Measurements from ENCODE around the gene ACBD6. TPM values are rescaled to one million over a fixed set of nuclear protein-coding genes. Genes with fewer than 3 reads are reported as not detected.

ACBD6 gene
- total and polyA plus RNA-seq, 5 donors from 2014 or later: 23.4 to 34.9 (median 25.5) TPM

DNA sequence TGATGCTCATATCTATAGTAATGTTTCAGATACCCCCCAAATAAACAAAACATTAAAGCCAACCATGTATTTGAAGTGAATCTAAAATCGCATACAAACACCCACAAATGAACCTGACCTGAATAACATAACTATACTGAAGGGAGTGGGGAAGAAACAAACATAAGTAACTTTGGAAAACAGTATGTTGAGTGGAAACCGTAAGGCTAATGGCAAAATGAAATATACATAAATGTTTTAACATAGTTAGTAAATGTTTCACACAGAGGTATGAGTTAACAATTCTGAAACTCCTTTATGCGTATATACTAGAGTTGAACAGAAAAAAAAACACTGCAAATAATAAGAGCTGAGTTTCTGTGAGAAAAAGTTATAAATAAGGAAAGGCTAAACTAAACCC lies 125.6 kb downstream of the ACBD6 start:
- H3K27me3 ChIP-seq (ENCODE audit: control insufficient read depth, insufficient read depth, low read length): no peaks in the 10 kb centered on the region
- H3K4me1 ChIP-seq (ENCODE audit: control insufficient read depth, insufficient read depth, low read length, poor library complexity, severe bottlenecking): no peaks in the 10 kb centered on the region
- DNase-seq: no peak
- peaks cover 6% of the 10 kb centered on the region for H3K36me3 ChIP-seq (ENCODE audit: control insufficient read depth, insufficient read depth, low read length)
- Mint-ChIP-seq H3K36me3 (peaks cover 29% of the 10 kb centered on the region), H3K27ac (no peak overlapping the region), H3K4me1 (peaks cover 0 to 15% (median 9%) of the 10 kb centered on the region in 4 donors), H3K4me3 (no peak overlapping the region), H3K9me3 (peaks cover 0 to 38% (median 22%) of the 10 kb centered on the region in 7 donors), H3K27me3 (peaks cover 4% of the 10 kb centered on the region)
- no peak overlapping the region for H3K4me3 ChIP-seq (ENCODE audit: low read depth, low read length)
- H3K9me3 ChIP-seq (ENCODE audit: control insufficient read depth in 2 of 2, low read length in 2 of 2): peaks cover 25 to 29% of the 10 kb centered on the region in 2 experiments
- ATAC-seq (ENCODE audit: low read depth in 2 of 2): no peak
- H3K27ac ChIP-seq (ENCODE audit: insufficient read depth, low read length, poor library complexity, severe bottlenecking): no peak overlapping the region

DNA sequence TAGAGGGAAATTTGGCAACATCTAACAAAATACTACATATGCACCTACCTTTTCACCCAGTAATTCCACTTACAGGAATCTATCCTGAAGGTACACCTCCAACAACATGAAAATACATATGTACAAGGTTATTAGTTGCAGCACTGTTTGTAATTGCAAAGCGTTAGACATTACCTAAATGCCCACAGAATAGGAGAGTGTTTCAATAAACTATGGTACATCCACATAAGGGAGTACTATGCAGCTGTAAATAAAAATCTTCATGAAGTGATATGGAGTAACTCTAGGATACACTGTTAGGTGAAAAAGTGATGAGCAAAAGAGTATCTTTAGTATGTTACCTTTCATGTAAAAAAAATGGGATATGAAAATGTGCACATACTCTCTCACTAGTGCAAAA lies 126.1 kb downstream of the ACBD6 start:
- peaks cover 24 to 29% of the 10 kb centered on the region in 2 experiments for H3K9me3 ChIP-seq (ENCODE audit: control insufficient read depth in 2 of 2, low read length in 2 of 2)
- H3K4me1 Mint-ChIP-seq: peaks cover 0 to 15% (median 12%) of the 10 kb centered on the region in 4 donors
- peaks cover 28% of the 10 kb centered on the region for H3K36me3 Mint-ChIP-seq
- no peaks in the 10 kb centered on the region for H3K4me1 ChIP-seq (ENCODE audit: control insufficient read depth, insufficient read depth, low read length, poor library complexity, severe bottlenecking)
- H3K4me3 ChIP-seq (ENCODE audit: low read depth, low read length): no peak overlapping the region
- H3K27ac ChIP-seq (ENCODE audit: insufficient read depth, low read length, poor library complexity, severe bottlenecking): no peak overlapping the region
- ATAC-seq (ENCODE audit: low read depth in 2 of 2): no peak
- no peaks in the 10 kb centered on the region for H3K27me3 ChIP-seq (ENCODE audit: control insufficient read depth, insufficient read depth, low read length)
- peaks cover 4% of the 10 kb centered on the region for H3K27me3 Mint-ChIP-seq
- no peak for DNase-seq
- H3K27ac Mint-ChIP-seq: no peak overlapping the region
- peaks cover 6% of the 10 kb centered on the region for H3K36me3 ChIP-seq (ENCODE audit: control insufficient read depth, insufficient read depth, low read length)
- no peak overlapping the region for H3K4me3 Mint-ChIP-seq
- peaks cover 0 to 35% (median 20%) of the 10 kb centered on the region in 7 donors for H3K9me3 Mint-ChIP-seq

DNA sequence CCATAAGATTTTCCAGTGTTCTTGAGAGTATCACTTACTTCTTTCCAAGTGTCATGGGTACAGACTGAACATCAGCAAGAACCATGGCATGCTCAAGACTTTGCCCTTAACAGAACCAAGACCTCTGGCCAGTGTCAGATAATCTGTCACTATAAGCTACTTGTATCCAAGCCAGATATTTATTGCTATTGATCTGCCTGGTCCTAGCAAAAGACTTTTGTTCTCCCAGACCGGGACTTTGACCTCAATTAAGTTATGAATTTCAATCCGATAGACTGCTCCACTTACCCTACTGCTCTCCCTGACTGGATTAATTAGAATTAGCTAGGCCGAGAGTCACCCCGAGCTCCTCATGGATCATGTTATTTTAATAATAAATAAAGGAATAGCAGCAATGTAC lies 129.6 kb downstream of the ACBD6 start:
- Histone ChIP-seq H3K27me3 (ENCODE audit: control insufficient read depth, insufficient read depth, low read length) (no peaks in the 10 kb centered on the region), H3K36me3 (ENCODE audit: control insufficient read depth, insufficient read depth, low read length) (peaks cover 7% of the 10 kb centered on the region), H3K4me3 (ENCODE audit: low read depth, low read length) (no peak overlapping the region), H3K4me1 (ENCODE audit: control insufficient read depth, insufficient read depth, low read length, poor library complexity, severe bottlenecking) (no peaks in the 10 kb centered on the region), H3K27ac (ENCODE audit: insufficient read depth, low read length, poor library complexity, severe bottlenecking) (no peak overlapping the region), H3K9me3 (ENCODE audit: control insufficient read depth in 2 of 2, low read length in 2 of 2) (no peaks in the 10 kb centered on the region)
- H3K4me3 Mint-ChIP-seq: no peak overlapping the region
- no peak for ATAC-seq (ENCODE audit: low read depth in 2 of 2)
- no peaks in the 10 kb centered on the region for H3K27me3 Mint-ChIP-seq
- no peak for DNase-seq
- H3K9me3 Mint-ChIP-seq: peaks cover 0 to 12% (median 3%) of the 10 kb centered on the region in 7 donors
- peaks cover 0 to 17% (median 5%) of the 10 kb centered on the region in 4 donors for H3K4me1 Mint-ChIP-seq
- H3K27ac Mint-ChIP-seq: no peak overlapping the region
- H3K36me3 Mint-ChIP-seq: peaks cover 18% of the 10 kb centered on the region

DNA sequence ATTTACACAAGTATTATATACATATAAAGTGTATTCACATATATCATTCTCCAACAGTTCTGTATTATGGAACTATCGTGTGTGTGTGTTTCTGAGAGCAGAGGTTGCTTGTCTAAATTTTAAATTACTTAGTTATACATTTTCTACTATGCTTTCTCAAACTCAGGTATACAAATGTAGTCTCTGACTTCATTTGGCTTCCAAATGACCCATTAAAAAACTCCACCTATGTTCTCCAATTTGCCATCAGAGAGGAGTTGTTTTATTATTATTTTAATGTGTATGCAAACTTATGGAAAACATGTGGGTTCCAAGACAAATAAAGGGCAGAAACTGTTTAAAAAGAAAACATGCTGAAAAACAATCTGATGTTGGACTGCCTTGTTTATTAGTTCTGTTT lies 131.8 kb downstream of the ACBD6 start:
- no peaks in the 10 kb centered on the region for H3K27me3 Mint-ChIP-seq
- Histone ChIP-seq H3K4me1 (ENCODE audit: control insufficient read depth, insufficient read depth, low read length, poor library complexity, severe bottlenecking) (no peaks in the 10 kb centered on the region), H3K9me3 (ENCODE audit: control insufficient read depth in 2 of 2, low read length in 2 of 2) (no peaks in the 10 kb centered on the region), H3K4me3 (ENCODE audit: low read depth, low read length) (no peak overlapping the region), H3K27me3 (ENCODE audit: control insufficient read depth, insufficient read depth, low read length) (no peaks in the 10 kb centered on the region), H3K36me3 (ENCODE audit: control insufficient read depth, insufficient read depth, low read length) (peaks cover 7% of the 10 kb centered on the region), H3K27ac (ENCODE audit: insufficient read depth, low read length, poor library complexity, severe bottlenecking) (no peak overlapping the region)
- no peak overlapping the region for H3K4me3 Mint-ChIP-seq
- H3K4me1 Mint-ChIP-seq: peaks cover 1 to 14% (median 3%) of the 10 kb centered on the region in 4 donors
- H3K9me3 Mint-ChIP-seq: peaks cover 0 to 2% (median 0%) of the 10 kb centered on the region in 7 donors
- peaks cover 9% of the 10 kb centered on the region for H3K36me3 Mint-ChIP-seq
- H3K27ac Mint-ChIP-seq: no peak overlapping the region
- no peak for ATAC-seq (ENCODE audit: low read depth in 2 of 2)
- DNase-seq: no peak

DNA sequence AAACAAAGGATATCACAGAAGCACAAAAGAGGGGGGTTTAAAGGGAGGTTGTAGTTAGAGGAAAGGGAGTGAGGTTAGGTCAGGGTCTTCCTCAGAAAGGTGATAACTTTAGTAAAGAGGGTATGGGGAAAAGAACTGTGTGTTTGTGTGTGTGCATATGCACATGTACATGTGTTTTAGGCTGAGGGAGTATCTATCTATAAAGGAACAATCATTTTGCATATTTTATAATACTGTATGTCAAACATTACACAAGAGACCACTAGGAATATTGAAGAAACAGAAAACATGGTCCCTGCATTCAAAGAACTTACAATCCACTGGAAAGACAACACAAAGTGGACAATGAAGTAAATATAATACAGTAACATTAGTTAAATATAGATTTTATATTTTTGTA lies 132.2 kb downstream of the ACBD6 start:
- Histone ChIP-seq H3K9me3 (ENCODE audit: control insufficient read depth in 2 of 2, low read length in 2 of 2) (no peaks in the 10 kb centered on the region), H3K27ac (ENCODE audit: insufficient read depth, low read length, poor library complexity, severe bottlenecking) (no peak overlapping the region), H3K27me3 (ENCODE audit: control insufficient read depth, insufficient read depth, low read length) (no peaks in the 10 kb centered on the region), H3K4me1 (ENCODE audit: control insufficient read depth, insufficient read depth, low read length, poor library complexity, severe bottlenecking) (no peaks in the 10 kb centered on the region), H3K4me3 (ENCODE audit: low read depth, low read length) (no peak overlapping the region), H3K36me3 (ENCODE audit: control insufficient read depth, insufficient read depth, low read length) (peaks cover 7% of the 10 kb centered on the region)
- no peak overlapping the region for H3K4me3 Mint-ChIP-seq
- ATAC-seq (ENCODE audit: low read depth in 2 of 2): no peak
- no peaks in the 10 kb centered on the region for H3K27me3 Mint-ChIP-seq
- peaks cover 2 to 11% (median 5%) of the 10 kb centered on the region in 4 donors for H3K4me1 Mint-ChIP-seq
- H3K9me3 Mint-ChIP-seq: peaks cover 0 to 2% (median 0%) of the 10 kb centered on the region in 7 donors
- H3K36me3 Mint-ChIP-seq: peaks cover 9% of the 10 kb centered on the region
- no peak for DNase-seq
- peak overlapping the region in 2 of 3 donors; percentile 1 to 11 for H3K27ac Mint-ChIP-seq

DNA sequence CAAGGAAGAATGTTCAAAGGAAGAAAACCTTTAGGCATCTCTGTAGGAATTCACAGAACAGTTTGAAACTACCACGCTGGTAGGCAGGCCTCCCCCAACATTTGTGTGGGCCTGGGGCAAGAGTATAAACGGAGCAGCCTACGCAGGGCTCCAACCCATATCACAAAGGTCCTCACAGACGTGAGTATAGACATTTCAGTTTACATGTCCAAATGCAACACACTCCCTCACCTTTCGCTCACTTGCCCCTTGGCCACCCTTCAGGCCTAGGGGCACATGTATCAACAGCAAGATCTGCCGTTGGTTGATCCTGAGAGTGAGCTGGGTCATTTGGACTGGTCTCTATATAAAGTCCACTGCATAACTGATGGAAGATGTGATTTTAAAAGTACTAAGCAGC lies 133.3 kb downstream of the ACBD6 start:
- Histone ChIP-seq H3K36me3 (ENCODE audit: control insufficient read depth, insufficient read depth, low read length) (peaks cover 7% of the 10 kb centered on the region), H3K27ac (ENCODE audit: insufficient read depth, low read length, poor library complexity, severe bottlenecking) (no peak overlapping the region), H3K9me3 (ENCODE audit: control insufficient read depth in 2 of 2, low read length in 2 of 2) (no peaks in the 10 kb centered on the region), H3K27me3 (ENCODE audit: control insufficient read depth, insufficient read depth, low read length) (no peaks in the 10 kb centered on the region), H3K4me1 (ENCODE audit: control insufficient read depth, insufficient read depth, low read length, poor library complexity, severe bottlenecking) (no peaks in the 10 kb centered on the region), H3K4me3 (ENCODE audit: low read depth, low read length) (no peak overlapping the region)
- Mint-ChIP-seq H3K27me3 (no peaks in the 10 kb centered on the region), H3K9me3 (peaks cover 0 to 2% (median 0%) of the 10 kb centered on the region in 7 donors), H3K4me1 (peaks cover 5 to 11% (median 6%) of the 10 kb centered on the region in 4 donors), H3K4me3 (no peak overlapping the region), H3K36me3 (peaks cover 9% of the 10 kb centered on the region), H3K27ac (peak overlapping the region in 1 of 3 donors; percentile 52)
- ATAC-seq (ENCODE audit: low read depth in 2 of 2) (no peak), DNase-seq (no peak)

DNA sequence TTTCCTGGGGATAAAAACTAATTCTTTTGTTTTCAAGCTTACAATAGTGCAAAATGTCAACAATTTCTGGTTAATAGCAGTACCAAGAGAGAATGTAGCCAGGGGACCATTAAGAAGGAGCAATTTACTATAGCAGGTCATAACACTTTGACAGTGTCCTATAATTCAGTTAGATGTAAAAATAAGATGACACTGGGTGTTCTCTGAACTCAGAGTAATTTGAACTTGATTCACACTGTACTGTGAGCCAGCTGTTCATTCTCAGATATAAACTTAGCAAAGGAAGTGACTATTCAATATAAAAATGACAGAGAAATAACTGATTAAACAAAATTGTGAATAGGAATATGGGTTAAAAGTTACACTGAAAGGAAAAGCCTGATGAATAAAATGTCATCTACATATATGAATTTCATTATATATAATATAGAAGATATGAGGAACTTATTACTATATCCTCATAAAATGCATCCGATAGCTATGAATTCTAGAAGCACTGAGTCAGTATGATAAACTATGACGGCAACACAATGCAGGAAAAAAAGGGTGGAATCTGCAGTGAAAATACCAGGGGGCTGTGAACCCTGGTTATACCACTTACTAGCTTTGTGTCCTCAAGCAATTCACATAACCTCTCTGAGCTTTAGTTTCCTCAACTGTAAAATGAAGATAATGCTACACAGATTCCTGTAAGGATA lies 135.9 kb downstream of the ACBD6 start:
- ATAC-seq (ENCODE audit: low read depth in 2 of 2): no peak
- H3K27me3 Mint-ChIP-seq: no peaks in the 10 kb centered on the region
- H3K9me3 ChIP-seq (ENCODE audit: control insufficient read depth in 2 of 2, low read length in 2 of 2): no peaks in the 10 kb centered on the region

DNA sequence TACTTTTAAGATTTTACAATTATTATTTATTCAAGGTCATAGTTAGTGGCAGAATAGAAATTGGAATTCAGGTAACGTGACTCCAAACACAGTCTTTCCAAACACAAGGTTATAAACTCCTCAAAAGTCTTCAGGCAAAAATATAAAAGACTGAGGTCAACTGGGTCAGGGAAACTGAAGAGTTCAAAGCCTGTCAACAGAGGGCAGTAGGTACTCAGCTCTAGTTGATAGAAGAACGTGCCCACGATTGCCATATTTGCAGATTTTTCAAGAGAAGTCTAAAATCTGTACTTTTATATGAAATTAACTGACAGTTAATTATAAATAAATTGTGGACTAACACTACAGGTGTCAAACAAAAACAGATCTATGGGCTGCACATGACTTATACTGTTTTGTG lies 137.3 kb downstream of the ACBD6 start:
- Histone ChIP-seq H3K27ac (ENCODE audit: insufficient read depth, low read length, poor library complexity, severe bottlenecking) (no peak overlapping the region), H3K4me1 (ENCODE audit: control insufficient read depth, insufficient read depth, low read length, poor library complexity, severe bottlenecking) (no peaks in the 10 kb centered on the region), H3K27me3 (ENCODE audit: control insufficient read depth, insufficient read depth, low read length) (no peaks in the 10 kb centered on the region), H3K36me3 (ENCODE audit: control insufficient read depth, insufficient read depth, low read length) (peaks cover 4% of the 10 kb centered on the region), H3K9me3 (ENCODE audit: control insufficient read depth in 2 of 2, low read length in 2 of 2) (no peaks in the 10 kb centered on the region), H3K4me3 (ENCODE audit: low read depth, low read length) (no peak overlapping the region)
- H3K36me3 Mint-ChIP-seq: peaks cover 9% of the 10 kb centered on the region
- ATAC-seq (ENCODE audit: low read depth in 2 of 2) (no peak), DNase-seq (peak in 1 of 3 donors; percentile 22)
- H3K4me3 Mint-ChIP-seq: no peak overlapping the region
- H3K27ac Mint-ChIP-seq: no peak overlapping the region
- peaks cover 0 to 15% (median 9%) of the 10 kb centered on the region in 4 donors for H3K4me1 Mint-ChIP-seq
- no peaks in the 10 kb centered on the region for H3K27me3 Mint-ChIP-seq
- H3K9me3 Mint-ChIP-seq: peaks cover 0 to 2% (median 0%) of the 10 kb centered on the region in 7 donors

More for the DNA sequence above, 135.9 kb downstream of the ACBD6 start:
- Mint-ChIP-seq H3K36me3 (peaks cover 9% of the 10 kb centered on the region), H3K9me3 (peaks cover 0 to 2% (median 0%) of the 10 kb centered on the region in 7 donors), H3K27ac (no peak overlapping the region), H3K4me3 (no peak overlapping the region), H3K4me1 (peaks cover under 1 to 16% (median 10%) of the 10 kb centered on the region in 4 donors)
- H3K27ac ChIP-seq (ENCODE audit: insufficient read depth, low read length, poor library complexity, severe bottlenecking): no peak overlapping the region
- no peaks in the 10 kb centered on the region for H3K27me3 ChIP-seq (ENCODE audit: control insufficient read depth, insufficient read depth, low read length)
- DNase-seq: no peak
- H3K4me1 ChIP-seq (ENCODE audit: control insufficient read depth, insufficient read depth, low read length, poor library complexity, severe bottlenecking): no peaks in the 10 kb centered on the region
- peaks cover 4% of the 10 kb centered on the region for H3K36me3 ChIP-seq (ENCODE audit: control insufficient read depth, insufficient read depth, low read length)
- H3K4me3 ChIP-seq (ENCODE audit: low read depth, low read length): no peak overlapping the region
